GM23338 (cell line): Measurements from ENCODE around the gene TMEM92. TPM values are rescaled to one million over a fixed set of nuclear protein-coding genes. Genes with fewer than 3 reads are reported as not detected.
"Not testable (repeated sequence)": the region's sequence is repeated elsewhere in the genome, so short reads cannot be mapped to it uniquely, and the experiment has no call there.

Experiments used
- ATAC-seq: fragments of 200-7000 bp; cut with Tn5 transposase; 3 replicates; pipeline ENCODE4 v1.9.1; 2020
- DNase-seq: peaks from one replicate; pipeline ENCODE4 v3.0.0-alpha.2; 2015; ENCODE audit warnings: low spot score
- H2AFZ ChIP-seq: fragments of 200-600 bp; sonication (generic); 2 replicates; pipeline ENCODE4 v1.8.0; 2016; ENCODE audit warnings: antibody characterized with exemption, mild to moderate bottlenecking, moderate library complexity
- H3F3A ChIP-seq: fragments of 200-600 bp; sonication (generic); replicated peaks from 2 replicates; pipeline ENCODE4 v1.8.0; 2017; ENCODE audit warnings: antibody characterized with exemption, mixed run types, low read depth
- H3K27ac ChIP-seq: fragments of 200-600 bp; sonication (generic); 2 replicates; pipeline ENCODE4 v1.6.1; 2016; ENCODE audit warnings: low read depth
- H3K27me3 ChIP-seq: fragments of 200-600 bp; sonication (generic); 2 replicates; pipeline ENCODE4 v1.8.0; 2016; ENCODE audit warnings: mild to moderate bottlenecking, mixed run types, moderate library complexity; ENCODE audit not compliant: insufficient read depth
- H3K36me3 ChIP-seq: fragments of 200-600 bp; sonication (generic); 2 replicates; pipeline ENCODE4 v1.8.0; 2016; ENCODE audit warnings: mild to moderate bottlenecking; ENCODE audit not compliant: insufficient read depth
- H3K4me1 ChIP-seq: fragments of 200-600 bp; sonication (generic); 2 replicates; pipeline ENCODE4 v1.8.0; 2016; ENCODE audit warnings: mild to moderate bottlenecking, moderate library complexity; ENCODE audit not compliant: insufficient read depth
- H3K4me2 ChIP-seq: fragments of 200-600 bp; sonication (generic); 2 replicates; pipeline ENCODE4 v1.7.1; 2017; ENCODE audit warnings: mixed run types
- H3K4me3 ChIP-seq: fragments of 200-600 bp; sonication (generic); 2 replicates; pipeline ENCODE4 v1.6.1; 2016; ENCODE audit warnings: mixed run types
- H3K79me2 ChIP-seq: fragments of 200-600 bp; sonication (generic); replicated peaks from 2 replicates; pipeline ENCODE4 v1.8.0; 2017; ENCODE audit warnings: mild to moderate bottlenecking; ENCODE audit not compliant: insufficient read depth
- H3K9me2 ChIP-seq: fragments of 200-600 bp; sonication (generic); 2 replicates; pipeline ENCODE4 v1.8.0; 2017; ENCODE audit not compliant: insufficient read depth
- H4K20me1 ChIP-seq: fragments of 200-600 bp; sonication (generic); replicated peaks from 2 replicates; pipeline ENCODE4 v1.8.0; 2017; ENCODE audit warnings: mild to moderate bottlenecking; ENCODE audit not compliant: insufficient read depth
- H3K27ac Mint-ChIP-seq: 2 replicates; pipeline ENCODE4 v1.8.0; 2020; ENCODE audit warnings: inconsistent platforms, mild to moderate bottlenecking, moderate library complexity, mixed read lengths
- H3K27me3 Mint-ChIP-seq: 3 replicates; pipeline ENCODE4 v1.8.0; 2022; ENCODE audit warnings: low read depth, mild to moderate bottlenecking, moderate library complexity, mixed read lengths, inconsistent platforms; ENCODE audit not compliant: insufficient read depth, poor library complexity
- H3K36me3 Mint-ChIP-seq: 3 replicates; pipeline ENCODE4 v1.8.0; 2021; ENCODE audit warnings: low read depth, mild to moderate bottlenecking, inconsistent platforms, moderate library complexity, mixed read lengths
- H3K4me1 Mint-ChIP-seq: 3 replicates; pipeline ENCODE4 v1.8.0; 2020; ENCODE audit warnings: mild to moderate bottlenecking, inconsistent platforms, mixed read lengths
- H3K4me3 Mint-ChIP-seq: 3 replicates; pipeline ENCODE4 v1.8.0; 2021; ENCODE audit warnings: moderate library complexity, mild to moderate bottlenecking, inconsistent platforms, mixed read lengths
- H3K9me3 Mint-ChIP-seq: 3 replicates; pipeline ENCODE4 v1.8.0; 2020; ENCODE audit warnings: moderate library complexity, mild to moderate bottlenecking, inconsistent platforms, mixed read lengths
- CREB1 ChIP-seq: fragments of 250-450 bp; sonication (Bioruptor Pico); IDR thresholded peaks from 2 replicates; pipeline ENCODE4 v1.5.0; 2020; ENCODE audit warnings: low read depth, mild to moderate bottlenecking, moderate library complexity
- EZH2 ChIP-seq: fragments of 200-600 bp; sonication (generic); IDR thresholded peaks from one replicate; pipeline ENCODE4 v1.8.0; 2017; ENCODE audit warnings: antibody characterized with exemption, mild to moderate bottlenecking, low read depth; ENCODE audit not compliant: unreplicated experiment
- EZH2phosphoT487 ChIP-seq: fragments of 200-600 bp; sonication (generic); IDR thresholded peaks from one replicate; pipeline ENCODE4 v1.8.1; 2018; ENCODE audit warnings: antibody characterized with exemption; ENCODE audit not compliant: unreplicated experiment
- JUNB ChIP-seq: IDR thresholded peaks from one replicate; pipeline ENCODE4 v1.6.1; 2016; ENCODE audit warnings: antibody characterized with exemption; ENCODE audit not compliant: unreplicated experiment
- STAT1 ChIP-seq: IDR thresholded peaks from one replicate; pipeline ENCODE4 v1.6.1; 2016; ENCODE audit warnings: antibody characterized with exemption; ENCODE audit not compliant: unreplicated experiment
- ZNF331 ChIP-seq: fragments of 250-450 bp; sonication (Bioruptor Pico); IDR thresholded peaks from 2 replicates; pipeline ENCODE4 v1.5.0; 2020; ENCODE audit warnings: low read depth, mild to moderate bottlenecking, moderate library complexity
- polyA plus RNA-seq: library from polyadenylated mRNA; unstranded; fragments of >200 nt; fragmentation: Nextera tagmentation; extraction: Ambion mirVana; gene quantifications from 2 replicates; pipeline ENCODE4 v1.2.1, GENCODE V29; 2016
- total RNA-seq: library from RNA; depleted of rRNA; stranded (reverse); fragments of >200 nt; shearing (Covaris generic); gene quantifications from 2 replicates; pipeline ENCODE4 v1.2.3, GENCODE V29; 2014
- TF ChIP-seq, protein P1 (sequence below), 2 experiments: fragments of 200-600 bp in 1 of 2; sonication (generic) in 1 of 2; conservative IDR thresholded peaks; 2 replicates each; pipeline versions ENCODE4 v1.5.1 to v1.6.1; 2016 to 2017; ENCODE audit warnings: antibody characterized with exemption in 2 of 2, low read depth in 2 of 2, mild to moderate bottlenecking in 2 of 2, moderate library complexity in 1 of 2

The TMEM92 gene
- total and polyA plus RNA-seq, 2 experiments from 2014 or later, result 9.7 to 18.4 TPM

DNA sequence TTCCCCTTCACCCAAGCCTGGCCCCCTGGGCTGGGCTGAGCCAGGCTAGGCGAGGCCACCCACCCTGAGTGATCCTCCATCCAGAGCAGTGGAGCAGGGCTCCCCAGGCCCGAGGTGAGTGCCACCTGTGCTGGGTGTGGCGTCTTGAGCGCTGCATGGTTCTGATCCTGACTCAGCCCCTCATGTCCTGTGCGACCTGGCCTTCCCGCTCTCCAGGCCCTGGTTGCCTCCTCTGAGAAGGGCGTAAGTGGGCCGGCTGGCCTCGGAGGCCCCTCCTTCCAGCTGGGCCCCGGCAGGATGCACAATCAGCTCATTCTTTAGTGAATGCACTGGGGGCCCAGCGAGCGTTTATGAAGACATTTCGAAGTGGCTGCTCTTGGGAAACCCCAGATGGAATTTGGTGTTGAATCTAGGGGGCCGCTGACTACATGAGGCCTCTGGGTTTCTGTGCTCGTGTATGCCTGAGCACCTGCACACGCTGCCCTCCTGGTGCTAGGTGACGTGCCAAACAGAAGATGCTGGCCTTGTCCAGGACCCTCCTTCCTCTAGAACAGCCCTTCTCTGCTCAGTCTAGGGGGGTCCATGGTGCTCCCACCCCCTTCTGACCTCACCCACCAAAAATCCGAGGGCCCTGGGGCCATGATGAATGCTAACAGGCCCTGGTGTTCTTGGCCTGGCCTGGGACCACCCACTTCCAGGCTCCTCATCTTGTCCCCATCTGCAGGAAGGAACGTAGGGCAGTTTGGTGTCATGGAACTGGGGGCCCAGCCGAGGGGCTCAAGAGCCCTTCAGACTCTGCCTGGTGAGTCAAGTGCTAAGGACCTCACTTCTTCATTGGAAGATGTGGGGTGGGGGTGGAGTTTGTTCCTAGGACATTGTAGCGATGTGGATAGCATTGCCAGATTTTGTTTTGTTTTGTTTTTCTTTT lies 3.6 kb upstream of the TMEM92 start:
- no peak overlapping the region for H3K4me3 ChIP-seq
- H3K9me3 Mint-ChIP-seq, result no peaks in the 10 kb centered on the region; the same call in 2 of the 3 replicates
- DNase-seq (peak; percentile 38), ATAC-seq (peak; percentile 6)
- peaks cover 49% of the 10 kb centered on the region for H3K4me1 Mint-ChIP-seq
- no peaks in the 10 kb centered on the region for H3F3A ChIP-seq
- TF ChIP-seq, protein P1, sequence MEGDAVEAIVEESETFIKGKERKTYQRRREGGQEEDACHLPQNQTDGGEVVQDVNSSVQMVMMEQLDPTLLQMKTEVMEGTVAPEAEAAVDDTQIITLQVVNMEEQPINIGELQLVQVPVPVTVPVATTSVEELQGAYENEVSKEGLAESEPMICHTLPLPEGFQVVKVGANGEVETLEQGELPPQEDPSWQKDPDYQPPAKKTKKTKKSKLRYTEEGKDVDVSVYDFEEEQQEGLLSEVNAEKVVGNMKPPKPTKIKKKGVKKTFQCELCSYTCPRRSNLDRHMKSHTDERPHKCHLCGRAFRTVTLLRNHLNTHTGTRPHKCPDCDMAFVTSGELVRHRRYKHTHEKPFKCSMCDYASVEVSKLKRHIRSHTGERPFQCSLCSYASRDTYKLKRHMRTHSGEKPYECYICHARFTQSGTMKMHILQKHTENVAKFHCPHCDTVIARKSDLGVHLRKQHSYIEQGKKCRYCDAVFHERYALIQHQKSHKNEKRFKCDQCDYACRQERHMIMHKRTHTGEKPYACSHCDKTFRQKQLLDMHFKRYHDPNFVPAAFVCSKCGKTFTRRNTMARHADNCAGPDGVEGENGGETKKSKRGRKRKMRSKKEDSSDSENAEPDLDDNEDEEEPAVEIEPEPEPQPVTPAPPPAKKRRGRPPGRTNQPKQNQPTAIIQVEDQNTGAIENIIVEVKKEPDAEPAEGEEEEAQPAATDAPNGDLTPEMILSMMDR (conservative IDR thresholded peaks at IDR 0.05; ENCODE audit: low read depth in 2 of 2), result peak in 1 of 2 experiments; percentile 36; a peak in 1 of 4 replicates
- TF ChIP-seq CREB1, result no peak
- H3K4me3 Mint-ChIP-seq, result 0 out of 3 replicates have a peak overlapping the region, but pooled peaks have one; percentile 21
- peaks cover 18% of the 10 kb centered on the region for H3K27me3 Mint-ChIP-seq
- H3K9me2 ChIP-seq, result no peaks in the 10 kb centered on the region
- H3K27ac Mint-ChIP-seq, result no peak overlapping the region
- peak overlapping the region; percentile 56; the same call in 1 of the 2 replicates for H2AFZ ChIP-seq
- H3K4me1 ChIP-seq, result peaks cover 38% of the 10 kb centered on the region
- H4K20me1 ChIP-seq, result no peaks in the 10 kb centered on the region
- H3K27ac ChIP-seq, result no peak overlapping the region
- no peaks in the 10 kb centered on the region for H3K36me3 Mint-ChIP-seq
- peaks cover 15% of the 10 kb centered on the region; the same call in 1 of the 2 replicates for H3K27me3 ChIP-seq
- 0 out of 2 replicates have a peak overlapping the region, but pooled peaks have one; percentile 51 for H3K4me2 ChIP-seq
- no peaks in the 10 kb centered on the region for H3K36me3 ChIP-seq
- no peaks in the 10 kb centered on the region for H3K79me2 ChIP-seq

- not testable (repeated sequence) for H3K4me3 ChIP-seq, H3K9me2 ChIP-seq, ATAC-seq, H3K36me3 ChIP-seq, H3F3A ChIP-seq, H3K27ac ChIP-seq, H3K36me3 Mint-ChIP-seq, H3K4me3 Mint-ChIP-seq, H3K4me2 ChIP-seq, H4K20me1 ChIP-seq, H2AFZ ChIP-seq, DNase-seq, H3K27ac Mint-ChIP-seq, H3K9me3 Mint-ChIP-seq, H3K79me2 ChIP-seq
- Histone ChIP-seq H3K27me3 (peaks cover 15% of the 10 kb centered on the region; the same call in 1 of the 2 replicates), H3K4me1 (peaks cover 44% of the 10 kb centered on the region)
- Mint-ChIP-seq H3K27me3 (peaks cover 15% of the 10 kb centered on the region), H3K4me1 (peaks cover 42% of the 10 kb centered on the region)
These were observed 2.9 kb upstream of the TMEM92 start for GRCh38 chr17:50271363-50271750.

DNA sequence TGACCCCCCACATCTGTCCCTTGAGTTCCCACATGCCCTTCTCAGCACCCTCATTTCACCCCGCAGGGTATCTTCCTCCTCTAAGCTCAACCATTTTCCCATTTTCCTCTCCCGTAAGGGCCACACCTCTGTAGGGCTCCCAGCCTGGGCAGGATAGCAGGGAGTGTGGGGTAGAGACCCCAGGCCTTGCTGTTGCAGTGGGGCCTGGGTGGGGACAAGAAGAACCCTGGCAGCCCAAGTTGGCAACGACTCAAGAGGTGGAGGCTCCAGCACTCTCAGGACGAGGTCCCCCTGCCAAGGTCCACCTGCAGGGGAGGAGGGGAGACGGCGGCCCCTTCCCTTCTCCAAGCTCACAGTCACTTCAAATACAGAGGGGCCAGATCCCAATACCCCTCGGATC lies 2.0 kb upstream of the TMEM92 start:
- Mint-ChIP-seq H3K27ac (no peak overlapping the region), H3K4me3 (peak overlapping the region; percentile 66), H3K4me1 (peaks cover 50% of the 10 kb centered on the region), H3K27me3 (peaks cover 15% of the 10 kb centered on the region), H3K9me3 (no peaks in the 10 kb centered on the region), H3K36me3 (no peaks in the 10 kb centered on the region)
- TF ChIP-seq EZH2, result no peak
- no peak for TF ChIP-seq EZH2phosphoT487
- no peak for TF ChIP-seq CREB1
- TF ChIP-seq STAT1, result no peak
- no peak for TF ChIP-seq JUNB
- no peak for TF ChIP-seq ZNF331 (CRISPR knock-in tag)
- TF ChIP-seq, protein P1 (conservative IDR thresholded peaks at IDR 0.05; ENCODE audit: low read depth in 2 of 2), result no peak
- peaks cover 53% of the 10 kb centered on the region for H3K4me1 ChIP-seq
- peak overlapping the region; percentile 93 for H3K4me2 ChIP-seq
- H3F3A ChIP-seq, result no peaks in the 10 kb centered on the region
- H3K9me2 ChIP-seq, result no peaks in the 10 kb centered on the region
- peak overlapping the region; percentile 94 for H2AFZ ChIP-seq
- no peaks in the 10 kb centered on the region for H3K36me3 ChIP-seq
- DNase-seq, result no peak
- no peak for ATAC-seq
- H3K27ac ChIP-seq, result no peak overlapping the region
- H3K27me3 ChIP-seq, result peaks cover 15% of the 10 kb centered on the region; the same call in 1 of the 2 replicates
- no peaks in the 10 kb centered on the region for H4K20me1 ChIP-seq
- peak overlapping the region; percentile 55 for H3K4me3 ChIP-seq
- 0 out of 2 replicates have a peak, but pooled peaks cover 3% of the 10 kb centered on the region for H3K79me2 ChIP-seq
